Measurements from ENCODE around the gene TSEN2.
"Not testable (repeated sequence)": the region's sequence is repeated elsewhere in the genome, so short reads cannot be mapped to it uniquely, and the experiment has no call there.

TSEN2 gene

GRCh38 chr3:12452361-12453330, 31.6 kb upstream of the TSEN2 start:
- no peak for DNase-seq

DNA sequence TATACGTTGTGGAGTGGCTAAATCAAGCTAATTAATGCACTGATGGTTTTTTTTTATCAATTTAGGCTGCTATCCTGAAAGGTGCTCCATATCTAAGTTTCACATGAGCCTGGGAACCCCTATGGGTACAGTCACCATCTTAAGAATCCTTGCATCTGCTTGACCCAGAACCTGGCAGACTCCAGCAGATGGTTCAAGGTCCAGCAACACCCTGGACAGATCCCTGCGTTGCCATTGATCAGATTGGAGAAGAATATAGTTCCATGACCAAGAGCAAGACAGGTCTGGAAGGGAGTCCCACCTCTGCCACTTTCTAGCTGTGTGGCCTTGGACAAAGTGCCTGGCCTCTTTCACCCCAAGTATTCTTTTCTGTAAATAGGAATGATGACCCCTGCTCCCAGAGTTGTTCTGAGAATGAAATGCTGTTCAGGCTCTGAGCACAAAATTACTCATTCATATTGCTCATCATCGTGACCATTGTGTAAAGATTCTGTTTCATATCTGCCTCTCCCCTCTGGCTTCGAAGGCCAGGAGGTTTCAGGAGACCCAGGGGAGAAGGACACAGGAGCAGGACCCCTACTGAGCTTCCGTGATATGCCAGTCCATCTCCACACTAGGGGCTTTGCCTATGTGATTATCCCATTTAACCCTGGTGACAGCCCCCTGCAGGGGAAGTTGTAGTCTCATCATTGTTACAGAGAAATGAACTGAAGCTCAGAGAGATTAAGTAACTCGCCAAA, 30.0 kb upstream of the TSEN2 start:
- DNase-seq = no peak

DNA sequence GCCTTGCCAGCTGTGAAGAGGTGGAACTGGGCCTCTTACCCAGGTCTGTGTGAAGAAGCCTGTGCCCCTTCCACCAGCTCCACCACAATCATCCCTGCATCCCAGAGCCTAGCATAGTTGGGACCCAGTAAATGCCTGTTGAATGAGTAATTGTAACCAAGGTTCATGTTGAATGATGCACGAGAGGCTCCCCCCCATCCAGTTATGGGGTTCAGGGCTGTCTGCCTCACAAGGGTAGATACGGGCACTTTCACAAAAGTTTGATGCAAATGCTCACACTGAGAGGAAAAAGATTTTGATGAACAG, 29.5 kb upstream of the TSEN2 start:
- no peak for DNase-seq

DNA sequence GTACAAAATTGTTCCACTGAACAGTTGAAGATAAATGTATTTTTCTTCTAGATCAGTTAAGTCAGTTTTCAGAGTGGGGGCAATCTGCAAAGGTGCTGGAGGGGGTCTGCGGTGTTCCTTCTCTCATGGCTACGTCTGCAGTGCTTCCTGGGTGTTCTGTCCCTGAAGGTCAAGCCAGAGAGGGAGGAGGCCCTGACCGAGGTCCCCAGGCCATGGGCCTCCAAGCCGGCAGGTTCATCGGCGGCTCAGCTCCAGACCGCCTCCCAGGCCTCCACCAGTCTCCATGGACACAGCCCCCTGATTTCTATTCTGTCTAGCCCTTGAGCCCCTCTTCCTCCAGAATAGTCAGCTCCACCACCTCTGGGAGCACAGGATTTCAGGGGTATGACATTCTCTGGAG, 28.5 kb upstream of the TSEN2 start:
- DNase-seq = no peak

- DNase-seq = no peak
Observed at GRCh38 chr3:12456441-12456840, 27.8 kb upstream of the TSEN2 start.

DNA sequence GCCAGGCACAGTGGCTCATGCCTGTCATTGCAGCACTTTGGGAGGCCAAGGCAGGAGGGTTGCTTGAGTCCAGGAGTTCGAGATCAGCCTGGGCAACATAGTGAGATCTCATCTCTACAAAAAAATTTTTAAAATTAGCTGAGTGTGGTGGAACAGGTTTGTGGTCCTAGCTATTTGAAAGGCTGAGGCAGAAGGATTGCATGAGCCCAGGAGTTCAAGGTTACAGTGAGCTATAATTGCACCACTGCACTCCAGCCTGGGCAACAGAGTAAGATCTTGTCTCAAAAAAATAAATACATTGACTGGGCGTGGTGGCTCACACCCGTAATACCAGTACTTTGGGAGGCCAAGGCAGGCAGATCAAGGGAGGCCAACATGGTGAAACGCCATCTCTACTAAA, 26.9 kb upstream of the TSEN2 start:
- DNase-seq = not testable (repeated sequence)

GRCh38 chr3:12458901-12459300, 25.4 kb upstream of the TSEN2 start:
- DNase-seq = no peak

- DNase-seq = no peak
Observed at GRCh38 chr3:12460127-12460526, 24.2 kb upstream of the TSEN2 start.

DNA sequence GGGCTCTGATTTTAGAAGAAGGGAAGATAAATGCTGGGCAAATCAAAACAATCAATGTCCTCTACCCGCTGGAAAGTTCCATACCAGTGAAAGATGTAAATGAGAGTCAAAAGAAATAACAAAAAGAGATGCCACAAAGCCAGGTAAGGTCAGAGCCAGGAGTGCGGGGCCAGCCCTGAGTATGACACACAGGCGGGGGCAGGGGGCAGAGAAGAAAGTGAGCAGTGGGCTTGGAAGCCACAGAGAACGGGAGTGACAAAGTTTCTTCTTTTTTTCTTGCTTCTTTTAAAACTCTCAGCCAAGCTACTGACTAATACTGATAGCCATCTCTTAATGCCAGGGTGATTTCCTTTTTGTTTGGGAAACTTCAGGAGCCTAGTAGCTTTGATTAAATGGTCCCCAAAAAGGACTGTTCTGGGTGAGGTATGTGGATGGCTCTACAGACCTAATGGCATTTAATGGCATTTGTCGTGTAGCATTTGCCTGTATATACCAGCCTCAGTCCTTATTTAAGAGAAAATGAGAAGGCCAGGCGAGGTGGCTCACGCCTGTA, 23.1 kb upstream of the TSEN2 start:
- DNase-seq = no peak

DNA sequence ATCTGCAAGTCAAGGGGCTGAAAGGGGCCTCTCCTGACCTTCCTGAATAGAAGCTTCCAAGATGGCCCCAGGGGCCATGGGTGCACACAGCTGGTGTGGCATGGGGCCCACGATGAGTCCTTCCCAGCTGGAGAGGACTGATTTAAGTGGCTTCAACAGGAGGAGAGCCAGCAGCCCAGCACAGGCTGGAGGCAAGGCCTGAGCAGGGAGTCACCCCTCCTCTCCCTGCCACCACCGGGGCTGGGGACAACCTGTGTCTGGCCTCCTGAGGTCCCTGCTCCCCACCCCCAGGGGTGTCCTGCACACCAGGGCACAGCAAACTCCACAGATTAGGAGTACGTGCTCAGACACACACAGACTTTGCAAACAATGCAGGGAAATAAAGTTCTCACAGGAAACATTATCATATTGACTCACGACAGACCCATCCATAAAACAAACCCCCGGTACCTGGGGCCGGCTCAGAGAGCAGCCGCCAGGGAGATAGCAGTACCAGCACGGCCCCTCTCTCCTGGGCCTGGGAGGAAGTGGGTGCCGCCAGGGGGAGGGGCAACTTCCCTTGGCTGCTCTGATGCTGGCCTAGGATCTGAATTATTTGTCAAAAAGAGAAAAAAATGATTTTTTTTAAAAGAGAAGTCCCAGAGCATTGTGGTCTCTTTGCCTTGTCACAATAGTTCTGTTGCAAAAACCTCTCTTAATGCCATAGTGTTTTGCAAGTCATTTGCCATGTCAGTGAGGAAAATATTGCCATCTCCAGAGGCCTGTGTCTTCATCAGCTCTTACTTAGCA, 21.9 kb upstream of the TSEN2 start:
- peak; percentile 24 for DNase-seq

GRCh38 chr3:12463686-12464085, 20.6 kb upstream of the TSEN2 start:
- no peak for DNase-seq

- no peak for DNase-seq
Observed at GRCh38 chr3:12464181-12464580, 20.1 kb upstream of the TSEN2 start.

GRCh38 chr3:12465151-12465835, 19.0 kb upstream of the TSEN2 start:
- no peak for DNase-seq

- DNase-seq = no peak
Observed at GRCh38 chr3:12465836-12466225, 18.4 kb upstream of the TSEN2 start.

DNA sequence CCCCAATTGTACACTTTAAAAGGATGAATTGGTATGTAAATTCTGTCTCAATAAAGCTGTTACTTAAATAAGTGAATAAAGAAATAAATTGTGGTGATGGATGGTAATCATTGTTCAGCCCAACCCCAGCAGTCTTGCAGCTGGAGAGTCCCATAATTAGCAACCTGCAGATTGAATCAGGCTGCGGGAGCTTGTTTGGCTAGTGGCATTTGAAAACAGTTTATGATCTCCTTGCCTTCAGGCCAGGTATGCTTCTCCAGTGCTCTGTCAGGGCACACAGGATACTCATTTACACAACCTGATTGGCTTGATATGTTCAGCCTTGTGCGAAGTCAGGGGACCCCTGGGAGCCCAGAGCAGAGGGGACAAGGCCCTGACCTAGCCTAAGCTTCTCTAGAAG, 16.5 kb upstream of the TSEN2 start:
- no peak for DNase-seq

GRCh38 chr3:12468276-12468675, 16.0 kb upstream of the TSEN2 start:
- no peak for DNase-seq

DNA sequence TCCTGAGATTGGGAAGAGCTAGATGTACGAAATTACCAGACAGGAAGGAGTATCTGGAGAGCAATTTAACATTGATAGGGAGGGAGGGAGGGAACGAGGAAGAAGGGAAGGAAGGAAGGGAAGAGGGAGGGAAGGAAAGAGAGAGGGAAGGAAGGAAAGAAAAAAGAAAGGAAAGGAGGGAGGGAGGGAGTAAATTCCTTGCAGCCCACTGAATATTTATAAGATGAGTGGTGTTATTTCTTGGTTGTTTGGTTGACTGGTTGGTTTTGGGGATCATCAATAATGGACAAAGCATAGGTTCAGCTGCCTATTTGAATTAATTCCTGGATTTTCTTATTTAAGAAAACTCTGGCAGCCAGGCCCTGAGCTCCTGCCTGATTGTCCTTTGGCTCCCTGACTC, 15.5 kb upstream of the TSEN2 start:
- DNase-seq = no peak

DNA sequence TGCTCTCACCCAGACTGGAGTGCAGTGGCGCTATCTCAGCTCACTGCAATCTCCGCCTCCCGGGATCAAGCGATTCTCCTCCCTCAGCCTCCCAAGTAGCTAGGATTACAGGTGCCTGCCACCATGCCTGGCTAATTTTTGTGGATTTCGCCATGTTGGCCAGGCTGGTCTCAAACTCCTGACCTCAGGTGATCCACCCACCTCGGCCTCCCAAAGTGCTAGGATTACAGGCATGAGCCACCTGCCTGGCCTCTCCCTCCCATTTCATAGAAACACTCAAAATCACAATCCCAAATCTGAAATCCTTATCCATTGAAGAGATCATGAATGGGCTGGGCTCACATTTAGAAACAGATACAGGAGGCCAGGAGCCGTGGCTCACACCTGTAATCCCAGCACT, 15.1 kb upstream of the TSEN2 start:
- DNase-seq = not testable (repeated sequence)

DNA sequence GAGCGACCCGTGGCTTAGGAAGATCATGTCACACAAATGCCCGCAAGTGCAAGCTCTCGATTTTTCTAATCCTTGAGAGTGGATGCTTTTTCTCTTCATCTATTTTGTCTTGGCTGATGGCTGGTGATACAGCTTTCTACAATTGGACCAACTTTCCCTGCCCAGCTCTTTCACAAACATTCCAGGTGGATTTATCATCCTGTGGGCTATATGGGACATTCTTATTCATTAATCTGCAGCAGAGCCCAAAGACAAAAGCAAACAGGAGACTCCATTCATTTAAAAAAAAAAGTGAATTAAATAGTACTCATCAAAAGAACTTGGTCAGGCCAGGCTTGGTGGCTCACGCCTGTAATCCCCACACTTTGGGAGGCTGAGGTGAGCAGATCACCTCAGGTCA, 14.2 kb upstream of the TSEN2 start:
- no peak for DNase-seq

GRCh38 chr3:12470680-12471079, 13.6 kb upstream of the TSEN2 start:
- DNase-seq = no peak

- peak; percentile 58 for DNase-seq
Observed at GRCh38 chr3:12471241-12471640, 13.0 kb upstream of the TSEN2 start.

GRCh38 chr3:12472000-12472610, 12.2 kb upstream of the TSEN2 start:
- no peak for DNase-seq
